Endothelial cell of umbilical vein (primary cell): ENCODE results near the gene FSD2. TPM values are rescaled to one million over a fixed set of nuclear protein-coding genes. Genes with fewer than 3 reads are reported as not detected.
A peak's percentile ranks its signal among the peaks of the same experiment; 100 is the strongest.

Source experiments
- BruUV-seq: library from RNA; stranded (reverse); fragments of 400-500 nt; replicated peaks from 2 replicates; lab custom pipeline; 2021; lab: Mats Ljungman, UMichigan
- CTCF ChIA-PET: fragments of 300-600, 350-600 bp; sonication (Branson Sonifier 250); formaldehyde crosslinking; loops from one replicate; lab custom pipeline; 2021; ENCODE audit warnings: antibody characterized with exemption, inconsistent platforms; lab: Charles Lee
- POLR2A ChIA-PET: fragments of 300-600, 350-600 bp; sonication (Branson Sonifier 250); formaldehyde crosslinking; loops from one replicate; lab custom pipeline; 2021; ENCODE audit warnings: antibody characterized with exemption, inconsistent platforms; lab: Charles Lee
- DNase-seq: peaks from one replicate; pipeline ENCODE4 v3.0.0-alpha.2; 2011; ENCODE audit warnings: low read depth, low spot score
- FAIRE-seq: peaks from 2 replicates; lab custom pipeline; 2011; peaks lifted over from hg19 to GRCh38; lab: Jason Lieb, UNC
- H2AFZ ChIP-seq: 2 replicates; pipeline ENCODE4 v1.6.0; 2012; ENCODE audit warnings: low read depth, low read length, control low read depth, inconsistent platforms
- H3K27ac ChIP-seq: 2 replicates; pipeline ENCODE4 v1.5.1; 2011; ENCODE audit warnings: low read depth, mild to moderate bottlenecking, control low read depth, low read length, moderate library complexity; ENCODE audit not compliant: insufficient read depth
- H3K27me3 ChIP-seq, 2 experiments: 2 replicates each; pipeline versions ENCODE4 v1.6.0 to v1.6.1; 2011; ENCODE audit warnings: low read length in 2 of 2, mixed read lengths in 1 of 2; ENCODE audit not compliant: control insufficient read depth in 2 of 2, insufficient read depth in 2 of 2
- H3K36me3 ChIP-seq, 2 experiments: 2 replicates in 1 of 2; 3 replicates in 1 of 2; pipeline ENCODE4 v1.5.1; 2011; ENCODE audit warnings: low read length in 2 of 2, mild to moderate bottlenecking in 1 of 2, moderate library complexity in 1 of 2; ENCODE audit not compliant: control insufficient read depth in 2 of 2, insufficient read depth in 2 of 2; ENCODE audit errors: extremely low read depth in 1 of 2
- H3K4me1 ChIP-seq: 3 replicates; pipeline ENCODE4 v1.5.1; 2011; ENCODE audit warnings: mild to moderate bottlenecking, low read length; ENCODE audit not compliant: control insufficient read depth, insufficient read depth; ENCODE audit errors: extremely low read depth
- H3K4me2 ChIP-seq: 2 replicates; pipeline ENCODE4 v1.6.1; 2011; ENCODE audit warnings: low read length, control low read depth, mixed read lengths; ENCODE audit not compliant: insufficient read depth
- H3K4me3 ChIP-seq, 3 experiments: fragments of 200-600 bp in 1 of 3; sonication (generic), shearing (Covaris generic) in 1 of 3; replicated peaks in 1 of 3; 2 replicates each; pipeline ENCODE4 v1.5.1; 2011 to 2016; ENCODE audit warnings: control low read depth in 3 of 3, low read length in 3 of 3, mild to moderate bottlenecking in 2 of 3, inconsistent platforms in 1 of 3, low read depth in 1 of 3, moderate library complexity in 1 of 3; ENCODE audit not compliant: insufficient read depth in 1 of 3
- H3K79me2 ChIP-seq: 2 replicates; pipeline ENCODE4 v1.6.0; 2012; ENCODE audit warnings: low read length, inconsistent platforms; ENCODE audit not compliant: control insufficient read depth, insufficient read depth
- H3K9ac ChIP-seq: replicated peaks from 2 replicates; pipeline ENCODE3; 2011; ENCODE audit warnings: low read length, control low read depth; ENCODE audit not compliant: insufficient read depth; ENCODE audit errors: extremely low read depth
- H3K9me1 ChIP-seq: replicated peaks from 3 replicates; pipeline ENCODE4 v1.6.0; 2011; ENCODE audit warnings: mild to moderate bottlenecking, low read length; ENCODE audit not compliant: control insufficient read depth, insufficient read depth; ENCODE audit errors: extremely low read depth
- H3K9me3 ChIP-seq: replicated peaks from 2 replicates; pipeline ENCODE4 v1.5.1; 2012; ENCODE audit warnings: low read length, inconsistent platforms; ENCODE audit not compliant: control insufficient read depth, insufficient read depth
- H4K20me1 ChIP-seq: replicated peaks from 2 replicates; pipeline ENCODE3; 2011; ENCODE audit warnings: mild to moderate bottlenecking, low read length; ENCODE audit not compliant: control insufficient read depth, insufficient read depth; ENCODE audit errors: extremely low read depth
- CTCF ChIP-seq, 2 donors: IDR thresholded peaks; 1 replicate in 1 of 2; 2 replicates in 1 of 2; pipeline ENCODE4 v1.5.1; 2011; ENCODE audit warnings: low read length in 2 of 2, mild to moderate bottlenecking in 2 of 2, moderate library complexity in 2 of 2, control low read depth in 1 of 2, inconsistent platforms in 1 of 2, low read depth in 1 of 2; ENCODE audit not compliant: insufficient read depth in 1 of 2; ENCODE audit errors: extremely low read depth in 1 of 2
- EZH2 ChIP-seq: IDR thresholded peaks from 2 replicates; pipeline ENCODE4 v1.6.1; 2012; ENCODE audit warnings: borderline replicate concordance, low read depth, mild to moderate bottlenecking, moderate library complexity, low read length, inconsistent platforms; ENCODE audit not compliant: severe bottlenecking
- FOS ChIP-seq: IDR thresholded peaks from 2 replicates; pipeline ENCODE4 v1.6.1; 2011; ENCODE audit warnings: mild to moderate bottlenecking, low read length, moderate library complexity, borderline replicate concordance; ENCODE audit not compliant: insufficient read depth
- GATA2 ChIP-seq: IDR thresholded peaks from 2 replicates; pipeline ENCODE4 v1.7.0; 2011; ENCODE audit warnings: low read depth, mild to moderate bottlenecking, moderate library complexity, mixed read lengths, low read length; ENCODE audit not compliant: insufficient read length, insufficient read depth
- JUN ChIP-seq: IDR thresholded peaks from 2 replicates; pipeline ENCODE4 v1.6.1; 2011; ENCODE audit warnings: borderline replicate concordance, low read depth; ENCODE audit not compliant: insufficient read length, insufficient read depth
- MAX ChIP-seq: IDR thresholded peaks from 2 replicates; pipeline ENCODE4 v1.6.1; 2011; ENCODE audit not compliant: insufficient read depth, insufficient read length
- MYC ChIP-seq: IDR thresholded peaks from one replicate; pipeline ENCODE4 v1.6.1; 2011; ENCODE audit warnings: mild to moderate bottlenecking, low read depth, low read length
- POLR2A ChIP-seq: IDR thresholded peaks from 2 replicates; pipeline ENCODE4 v1.6.1; 2012; ENCODE audit warnings: low read depth, mild to moderate bottlenecking, control low read depth, low read length
- POLR2AphosphoS5 ChIP-seq: IDR thresholded peaks from 2 replicates; pipeline ENCODE4 v1.6.1; 2012; ENCODE audit warnings: low read depth, mild to moderate bottlenecking, control low read depth, low read length, moderate library complexity; ENCODE audit not compliant: insufficient read depth
- dilution Hi-C: fragments of 300-500 bp; cut with MboI; formaldehyde crosslinking; loops from one replicate; pipeline ENCODE4 v1.15.0; 2019; ENCODE audit warnings: low sequenced_read_pairs; ENCODE audit not compliant: extremely low pct_ligation_motif_present
- intact Hi-C: fragments of 100-400 bp; cut with micrococcal nuclease; formaldehyde crosslinking; loops from one replicate; pipeline ENCODE4 v1.10.0; 2022
- polyA plus RNA-seq, 4 experiments: library from polyadenylated mRNA; depleted of rRNA in 3 of 4; stranded (reverse) in 3 of 4; unstranded in 1 of 4; fragments of >200 nt; gene quantifications; 2 replicates each; pipeline versions ENCODE4 v1.2.1 to v1.2.3, GENCODE V29; 2011 to 2012; ENCODE audit warnings: missing spikeins in 1 of 4
- total RNA-seq: library from RNA; stranded (reverse); gene quantifications from 2 replicates; pipeline ENCODE4 v1.2.3, GENCODE V29; 2021

The FSD2 gene
- total and polyA plus RNA-seq, 2 donors (not counting 3 experiments of a cell fraction or from before 2014, with no cell fraction given) = not detected

DNA sequence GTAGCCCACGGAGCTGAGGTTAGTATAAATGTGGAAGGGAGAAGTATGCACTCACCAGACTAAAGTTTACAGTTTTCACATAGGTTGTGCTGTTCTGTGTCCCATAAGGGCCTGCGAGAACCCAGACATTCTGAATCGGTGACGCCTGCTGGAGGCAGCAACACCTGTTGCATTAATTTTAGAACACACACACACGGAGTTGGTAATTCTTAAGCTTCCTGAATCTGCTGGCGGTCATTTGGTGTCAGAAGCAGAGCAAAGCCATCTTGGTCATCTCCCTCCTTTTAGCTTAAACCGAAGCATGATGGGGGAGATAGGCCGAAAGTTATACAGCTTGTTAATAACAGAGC lies 55.1 kb downstream of the FSD2 start:
- BruUV-seq = TSS peak; percentile 61
- Histone ChIP-seq H3K9ac (peak overlapping the region; percentile 72), H4K20me1 (no peaks in the 10 kb centered on the region), H3K4me1 (peaks cover 15% of the 10 kb centered on the region), H3K27ac (peak overlapping the region; percentile 48), H3K27me3 (no peaks in the 10 kb centered on the region), H2AFZ (peak overlapping the region; percentile 49), H3K4me3 (peak overlapping the region; percentile 61 to 85 (median 80)), H3K9me3 (no peaks in the 10 kb centered on the region), H3K4me2 (peak overlapping the region; percentile 68), H3K79me2 (peaks cover 47% of the 10 kb centered on the region), H3K9me1 (no peaks in the 10 kb centered on the region), H3K36me3 (peaks cover 0 to 4% of the 10 kb centered on the region in 2 experiments)
- ChIA-PET CTCF (interaction anchor here (1.0 to 2.3 kb wide), 5 partner anchors 9 to 210 kb away, joined by 3 to 9 read pairs (median 3); partner anchors contain the start of gene RPS17), POLR2A (interaction anchor here (0.6 to 1.0 kb wide), 3 partner anchors 20 to 211 kb away, joined by 3 to 6 read pairs (median 3); partner anchors contain the start of genes RPS17 and WHAMM)
- dilution Hi-C loops (no loop called here), intact Hi-C loops (loop anchor here (1.0 to 5.0 kb wide), 5 partner anchors 42 to 456 kb away; partner anchors contain the start of genes AP3B2, HDGFL3, RAMAC and RPS17)
- DNase-seq = no peak
- TF ChIP-seq MYC = no peak
- no peak for TF ChIP-seq CTCF (IDR thresholded peaks at IDR 0.05; ENCODE audit: extremely low read depth in 1 of 2, insufficient read depth in 1 of 2, low read depth in 1 of 2, low read length in 2 of 2)
- TF ChIP-seq POLR2A = no peak
- no peak for TF ChIP-seq GATA2
- TF ChIP-seq MAX = no peak
- TF ChIP-seq EZH2 = no peak
- TF ChIP-seq FOS = no peak
- no peak for TF ChIP-seq JUN
- TF ChIP-seq POLR2AphosphoS5 = no peak
- peak; percentile 33 for FAIRE-seq
